GM19455 (cell line): ENCODE measurements around the gene LSM5.
"Not testable (repeated sequence)": the region's sequence is repeated elsewhere in the genome, so short reads cannot be mapped to it uniquely, and the experiment has no call there.

Source experiments
- ATAC-seq: cut with Tn5 transposase; IDR thresholded peaks from one replicate; pipeline ENCODE4 v1.9.1; 2021; ENCODE audit not compliant: unreplicated experiment

LSM5 gene

GRCh38 chr7:32506266-32507054, 16.3 kb upstream of the LSM5 start:
- no peak for ATAC-seq

GRCh38 chr7:32502728-32503127, 12.5 kb upstream of the LSM5 start:
- no peak for ATAC-seq

GRCh38 chr7:32501522-32501921, 11.3 kb upstream of the LSM5 start:
- no peak for ATAC-seq

- peak; percentile 52 for ATAC-seq
Observed at GRCh38 chr7:32500922-32501341, 10.8 kb upstream of the LSM5 start.

- ATAC-seq: not testable (repeated sequence)
Observed at GRCh38 chr7:32500216-32500615, 10.0 kb upstream of the LSM5 start.

GRCh38 chr7:32499755-32500154, 9.6 kb upstream of the LSM5 start:
- ATAC-seq: not testable (repeated sequence)

GRCh38 chr7:32496052-32496813, 6.1 kb upstream of the LSM5 start:
- no peak for ATAC-seq

GRCh38 chr7:32495298-32496051, 5.3 kb upstream of the LSM5 start, which contains the start of gene AVL9:
Gene AVL9 (plus strand): TSS chr7:32495489. CDS start chr7:32495710, 221 bp downstream.
- peak; percentile 95 for ATAC-seq

GRCh38 chr7:32494946-32495297, 4.7 kb upstream of the LSM5 start:
- peak; percentile 7 for ATAC-seq

GRCh38 chr7:32489788-32490126, 423 bp downstream of the LSM5 start:
- ATAC-seq: peak; percentile 27

GRCh38 chr7:32481921-32482320, 8.3 kb downstream of the LSM5 start:
- ATAC-seq: no peak

- ATAC-seq: no peak
Observed at GRCh38 chr7:32481176-32481575, 9.0 kb downstream of the LSM5 start.

- ATAC-seq: no peak
Observed at GRCh38 chr7:32479574-32480200, 10.5 kb downstream of the LSM5 start.

GRCh38 chr7:32477649-32477980, 12.6 kb downstream of the LSM5 start:
- no peak for ATAC-seq

- ATAC-seq: no peak
Observed at GRCh38 chr7:32476816-32477648, 13.1 kb downstream of the LSM5 start.

- no peak for ATAC-seq
Observed at GRCh38 chr7:32474008-32474407, 16.2 kb downstream of the LSM5 start.

- no peak for ATAC-seq
Observed at GRCh38 chr7:32472015-32472414, 18.2 kb downstream of the LSM5 start.

GRCh38 chr7:32470871-32471270, 19.3 kb downstream of the LSM5 start:
- ATAC-seq: no peak

GRCh38 chr7:32470004-32470403, 20.2 kb downstream of the LSM5 start:
- not testable (repeated sequence) for ATAC-seq

GRCh38 chr7:32464641-32465416, 25.4 kb downstream of the LSM5 start:
- not testable (repeated sequence) for ATAC-seq
